Raji (cell line): ENCODE results near the gene KIF26A.

ENCODE experiments used
- POLR2A ChIP-seq: IDR thresholded peaks from 2 replicates; pipeline ENCODE4 v1.6.1; 2011; ENCODE audit warnings: low read depth, low read length, control low read depth; ENCODE audit not compliant: insufficient read depth

KIF26A gene

GRCh38 chr14:104187931-104188726 is 49.7 kb downstream of the KIF26A start:
- TF ChIP-seq POLR2A = no peak

- TF ChIP-seq POLR2A = no peak
Measured at GRCh38 chr14:104188727-104189400, 50.5 kb downstream of the KIF26A start.

GRCh38 chr14:104189629-104190335 is 51.4 kb downstream of the KIF26A start:
- no peak for TF ChIP-seq POLR2A

GRCh38 chr14:104190396-104191000 is 52.1 kb downstream of the KIF26A start:
- TF ChIP-seq POLR2A = no peak

- TF ChIP-seq POLR2A = no peak
Measured at GRCh38 chr14:104191409-104191997, 53.1 kb downstream of the KIF26A start.

GRCh38 chr14:104192146-104192882 is 53.9 kb downstream of the KIF26A start:
- no peak for TF ChIP-seq POLR2A

GRCh38 chr14:104192883-104193245 is 54.5 kb downstream of the KIF26A start:
- TF ChIP-seq POLR2A = no peak

GRCh38 chr14:104194016-104194415 is 55.6 kb downstream of the KIF26A start:
- TF ChIP-seq POLR2A = no peak

GRCh38 chr14:104194716-104195115 is 56.3 kb downstream of the KIF26A start:
- no peak for TF ChIP-seq POLR2A

GRCh38 chr14:104195361-104195760 is 57.0 kb downstream of the KIF26A start:
- TF ChIP-seq POLR2A = no peak

GRCh38 chr14:104195878-104196277 is 57.5 kb downstream of the KIF26A start:
- TF ChIP-seq POLR2A = no peak

- TF ChIP-seq POLR2A = no peak
Measured at GRCh38 chr14:104196461-104197140, 58.2 kb downstream of the KIF26A start.

GRCh38 chr14:104197449-104198247 is 59.3 kb downstream of the KIF26A start:
- no peak for TF ChIP-seq POLR2A

GRCh38 chr14:104199266-104199895 is 61.0 kb downstream of the KIF26A start:
- TF ChIP-seq POLR2A = no peak
